OCI-LY3 (cell line): Measurements from ENCODE around the gene TBX21.

Source experiments
- H2AFZ ChIP-seq: fragments of 200-600, 300-600 bp; shearing (Covaris generic); 2 replicates; pipeline ENCODE4 v1.6.0; 2014; ENCODE audit warnings: antibody characterized with exemption, low read depth, low read length
- H3K27ac ChIP-seq: fragments of 200-600, 300-600 bp; sonication (generic); 2 replicates; pipeline ENCODE4 v1.5.1; 2014; ENCODE audit warnings: mild to moderate bottlenecking, low read length, moderate library complexity, mixed read lengths
- H3K27me3 ChIP-seq: fragments of 200-600, 300-600 bp; sonication (generic); 2 replicates; pipeline ENCODE4 v1.6.1; 2014; ENCODE audit warnings: low read depth, low read length, mixed read lengths
- H3K36me3 ChIP-seq: fragments of 200-600, 300-600 bp; sonication (generic); replicated peaks from 2 replicates; pipeline ENCODE3; 2014; ENCODE audit warnings: low read depth, low read length, mixed read lengths
- H3K4me1 ChIP-seq: fragments of 300-600, 200-600 bp; sonication (generic); 2 replicates; pipeline ENCODE4 v1.6.1; 2014; ENCODE audit warnings: low read length, mixed read lengths
- H3K4me2 ChIP-seq: fragments of 200-600, 300-600 bp; sonication (generic); 2 replicates; pipeline ENCODE4 v1.6.1; 2014; ENCODE audit warnings: low read length, mixed read lengths
- H3K4me3 ChIP-seq: fragments of 300-600, 200-600 bp; sonication (generic); 2 replicates; pipeline ENCODE4 v1.5.1; 2014; ENCODE audit warnings: antibody characterized with exemption, mild to moderate bottlenecking, low read length, moderate library complexity
- H3K79me2 ChIP-seq: fragments of 300-600, 200-600 bp; shearing (Covaris generic); 2 replicates; pipeline ENCODE4 v1.6.1; 2014; ENCODE audit warnings: mild to moderate bottlenecking, low read length, mixed read lengths
- H3K9ac ChIP-seq: fragments of 300-600, 200-600 bp; shearing (Covaris generic); 2 replicates; pipeline ENCODE4 v1.6.0; 2014; ENCODE audit warnings: mild to moderate bottlenecking, low read length, moderate library complexity
- H3K9me3 ChIP-seq: fragments of 200-600, 300-600 bp; shearing (Covaris generic); 2 replicates; pipeline ENCODE4 v1.6.1; 2014; ENCODE audit warnings: low read length, mixed read lengths; ENCODE audit not compliant: insufficient read depth
- H4K20me1 ChIP-seq: fragments of 200-600, 300-600 bp; sonication (generic); 2 replicates; pipeline ENCODE4 v1.6.1; 2016; ENCODE audit warnings: low read length, mixed read lengths; ENCODE audit not compliant: insufficient read depth
- CTCF ChIP-seq: fragments of 200-600, 300-600 bp; sonication (generic); IDR thresholded peaks from 2 replicates; pipeline ENCODE4 v1.5.1; 2014; ENCODE audit warnings: antibody characterized with exemption, low read length, low read depth
- EZH2phosphoT487 ChIP-seq: fragments of 200-600 bp; shearing (Covaris generic); IDR thresholded peaks from 2 replicates; pipeline ENCODE4 v1.6.1; 2018; ENCODE audit warnings: antibody characterized with exemption, mixed run types, low read depth

The TBX21 gene

GRCh38 chr17:47690121-47690520 lies 42.9 kb upstream of the TBX21 start:
- H3K36me3 ChIP-seq: peaks cover 12% of the 10 kb centered on the region
- H3K27ac ChIP-seq: no peak overlapping the region
- H3K79me2 ChIP-seq: no peaks in the 10 kb centered on the region
- no peak overlapping the region for H2AFZ ChIP-seq
- H4K20me1 ChIP-seq: no peaks in the 10 kb centered on the region
- no peak overlapping the region for H3K9ac ChIP-seq
- H3K4me2 ChIP-seq: no peak overlapping the region; the same call in 1 of the 2 replicates
- TF ChIP-seq CTCF: no peak
- no peak for TF ChIP-seq EZH2phosphoT487
- no peak overlapping the region for H3K4me3 ChIP-seq
- peaks cover 8% of the 10 kb centered on the region; the same call in 1 of the 2 replicates for H3K27me3 ChIP-seq
- H3K4me1 ChIP-seq: peaks cover 21% of the 10 kb centered on the region
- H3K9me3 ChIP-seq: no peaks in the 10 kb centered on the region

GRCh38 chr17:47692137-47692894 lies 40.7 kb upstream of the TBX21 start:
- Histone ChIP-seq H3K9me3 (no peaks in the 10 kb centered on the region), H3K4me1 (peaks cover 25% of the 10 kb centered on the region), H3K79me2 (no peaks in the 10 kb centered on the region), H4K20me1 (no peaks in the 10 kb centered on the region), H3K36me3 (peaks cover 3% of the 10 kb centered on the region), H3K9ac (no peak overlapping the region), H3K4me2 (peak overlapping the region; percentile 84), H3K27me3 (peaks cover 8% of the 10 kb centered on the region; the same call in 1 of the 2 replicates), H3K27ac (no peak overlapping the region), H3K4me3 (peak overlapping the region; percentile 91), H2AFZ (no peak overlapping the region)
- TF ChIP-seq CTCF (no peak), EZH2phosphoT487 (no peak)

GRCh38 chr17:47692895-47693730 lies 39.9 kb upstream of the TBX21 start:
- no peaks in the 10 kb centered on the region for H3K9me3 ChIP-seq
- H3K27ac ChIP-seq: no peak overlapping the region
- H3K4me2 ChIP-seq: peak overlapping the region; percentile 84
- peaks cover 8% of the 10 kb centered on the region; the same call in 1 of the 2 replicates for H3K27me3 ChIP-seq
- peak overlapping the region; percentile 91 for H3K4me3 ChIP-seq
- H3K4me1 ChIP-seq: peaks cover 25% of the 10 kb centered on the region
- H3K9ac ChIP-seq: peak overlapping the region; percentile 64
- TF ChIP-seq EZH2phosphoT487: no peak
- TF ChIP-seq CTCF: no peak
- no peaks in the 10 kb centered on the region for H3K79me2 ChIP-seq
- H3K36me3 ChIP-seq: peaks cover under 1% of the 10 kb centered on the region
- no peaks in the 10 kb centered on the region for H4K20me1 ChIP-seq
- H2AFZ ChIP-seq: peak overlapping the region; percentile 55
